NCI-H1105 treated with DMSO at 0.1 percent for 48 hours (cell line): ENCODE measurements around the gene MMP11.

ENCODE experiments used
- DNase-seq: peaks from one replicate; lab custom pipeline; 2025; lab: John Stamatoyannopoulos, UW

MMP11 gene

GRCh38 chr22:23759566-23759965 is 13.1 kb upstream of the MMP11 start:
- no peak for DNase-seq

DNA sequence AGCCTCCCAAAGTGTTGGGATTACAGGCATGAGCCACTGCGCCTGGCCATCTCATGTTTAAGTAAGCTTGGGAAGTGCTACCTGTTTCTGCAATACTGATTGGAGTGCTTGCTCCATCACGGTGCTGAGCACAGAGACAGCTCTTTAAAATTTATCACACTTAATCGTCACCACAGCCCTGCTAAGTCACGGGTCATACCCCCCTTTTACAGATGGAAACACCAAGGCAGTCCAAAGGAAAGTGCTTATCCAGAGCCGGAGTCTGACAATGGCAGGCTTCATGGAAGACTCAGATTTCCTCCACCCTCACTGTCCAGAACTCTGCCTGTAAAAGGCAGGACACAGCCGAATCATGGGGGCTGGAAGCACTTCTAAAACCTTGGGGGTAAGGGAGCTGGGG is 12.6 kb upstream of the MMP11 start:
- DNase-seq: no peak

GRCh38 chr22:23762842-23763578 is 9.6 kb upstream of the MMP11 start, which contains the start of gene C22orf15:
C22orf15 (plus strand) TSS chr22:23762990; CDS start chr22:23763307, 317 bp downstream.
- DNase-seq: no peak

DNA sequence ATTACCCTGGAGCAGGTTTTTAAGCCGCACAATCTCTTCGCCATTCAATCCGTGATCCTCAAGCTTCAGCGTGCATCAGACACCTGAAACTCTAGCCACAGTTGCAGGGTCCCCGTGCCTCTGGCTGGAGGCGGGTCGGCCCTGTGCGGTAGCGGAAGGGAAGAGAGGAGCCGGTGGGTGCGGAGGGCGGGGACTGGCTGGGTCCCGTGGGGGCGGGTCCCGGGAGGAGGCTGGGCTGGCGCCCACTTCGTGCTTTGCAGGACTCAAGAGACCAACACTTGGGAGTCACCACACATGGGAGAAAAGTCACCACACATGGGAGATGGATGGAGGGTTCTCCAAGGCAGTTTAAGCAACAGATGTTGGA is 9.1 kb upstream of the MMP11 start:
- no peak for DNase-seq

DNA sequence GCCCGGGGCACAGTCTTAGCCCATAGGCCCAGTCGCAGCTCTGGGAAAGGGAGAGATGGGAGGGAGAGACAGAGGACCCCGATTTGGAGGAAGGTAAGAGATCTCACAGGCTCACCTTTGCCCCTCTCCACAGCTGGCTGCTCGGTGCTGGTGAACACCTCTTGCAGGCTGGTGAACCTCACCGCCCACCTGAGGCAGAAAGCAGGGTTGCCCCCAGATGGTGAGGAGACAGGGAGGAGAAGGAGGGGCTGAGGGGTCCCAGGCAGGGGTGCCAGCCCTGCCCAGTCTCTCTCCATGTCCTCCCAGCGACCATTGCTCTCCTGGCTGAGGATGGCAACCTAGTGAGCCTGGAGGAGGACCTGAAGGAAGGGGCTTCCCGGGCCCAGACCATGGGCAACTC is 8.7 kb upstream of the MMP11 start:
- no peak for DNase-seq

- no peak for DNase-seq
Observed at GRCh38 chr22:23764899-23765881, 7.5 kb upstream of the MMP11 start.

- DNase-seq: no peak
Observed at GRCh38 chr22:23767303-23767672, 5.4 kb upstream of the MMP11 start.

GRCh38 chr22:23767673-23768548 is 4.7 kb upstream of the MMP11 start, which contains the start of gene CHCHD10:
CHCHD10 (minus strand) TSS chr22:23767972; CDS start chr22:23767874, 98 bp downstream.
- peak; percentile 63 for DNase-seq

DNA sequence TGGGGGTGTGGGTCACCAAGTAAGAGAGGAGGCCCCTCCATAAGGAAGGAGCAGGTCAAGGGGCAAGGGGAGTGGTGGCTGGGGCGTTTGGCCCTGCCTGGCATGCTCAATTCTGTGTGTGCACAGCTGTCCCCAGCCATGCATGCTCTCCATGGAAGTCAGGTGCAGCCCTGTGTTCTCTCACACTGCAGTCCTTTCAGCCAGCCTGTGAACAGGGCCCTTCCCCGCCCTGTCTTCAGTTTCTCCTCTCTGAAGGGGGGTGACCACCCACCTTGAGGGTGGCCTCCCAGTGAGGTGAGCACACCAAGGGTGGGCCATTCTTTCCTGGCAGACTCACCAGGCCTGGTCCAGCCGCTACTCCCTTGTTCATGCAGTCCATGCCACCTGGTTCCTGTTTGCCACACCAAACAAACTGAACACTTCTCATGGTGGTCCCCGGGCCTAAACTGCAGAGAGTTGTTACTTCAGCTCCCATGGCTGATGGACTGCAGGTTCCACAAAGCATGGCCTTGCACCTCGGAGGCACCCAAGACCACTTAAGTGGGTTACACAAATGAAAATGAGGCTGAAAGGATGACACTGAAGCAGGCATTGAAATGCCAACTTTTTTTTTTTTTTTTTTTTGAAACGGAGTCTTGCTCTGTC is 3.2 kb upstream of the MMP11 start:
- DNase-seq: no peak

GRCh38 chr22:23772315-23772648 is 367 bp upstream of the MMP11 start:
- DNase-seq: no peak

GRCh38 chr22:23773483-23774113 is 949 bp downstream of the MMP11 start:
- no peak for DNase-seq

- DNase-seq: no peak
Observed at GRCh38 chr22:23774114-23774921, 1.7 kb downstream of the MMP11 start.

DNA sequence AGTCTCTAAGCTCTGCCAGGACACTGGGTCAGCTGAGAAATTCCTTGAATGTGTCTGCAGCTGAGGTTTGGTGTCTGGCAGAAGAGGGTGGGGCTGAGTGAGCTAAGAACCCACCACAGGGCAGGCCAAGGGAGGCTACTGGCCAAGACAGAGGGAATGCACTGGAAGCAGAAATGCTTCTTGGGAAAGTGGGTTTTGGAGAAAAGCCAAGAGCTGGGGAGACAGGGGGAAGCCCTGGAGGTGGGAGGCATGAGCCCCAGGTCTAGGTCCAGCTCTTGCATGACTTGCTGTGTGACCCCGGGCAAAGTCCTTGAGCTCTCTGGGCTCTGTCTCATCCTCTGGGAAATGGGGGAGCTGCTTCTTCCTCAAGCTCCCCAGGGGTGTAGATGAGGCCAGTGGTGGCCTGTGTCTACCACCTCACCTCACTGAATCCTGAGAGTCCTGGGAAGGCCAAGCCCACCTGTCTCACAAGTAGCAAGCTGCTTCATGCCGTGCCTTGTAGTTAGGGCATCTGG is 2.3 kb downstream of the MMP11 start:
- no peak for DNase-seq

DNA sequence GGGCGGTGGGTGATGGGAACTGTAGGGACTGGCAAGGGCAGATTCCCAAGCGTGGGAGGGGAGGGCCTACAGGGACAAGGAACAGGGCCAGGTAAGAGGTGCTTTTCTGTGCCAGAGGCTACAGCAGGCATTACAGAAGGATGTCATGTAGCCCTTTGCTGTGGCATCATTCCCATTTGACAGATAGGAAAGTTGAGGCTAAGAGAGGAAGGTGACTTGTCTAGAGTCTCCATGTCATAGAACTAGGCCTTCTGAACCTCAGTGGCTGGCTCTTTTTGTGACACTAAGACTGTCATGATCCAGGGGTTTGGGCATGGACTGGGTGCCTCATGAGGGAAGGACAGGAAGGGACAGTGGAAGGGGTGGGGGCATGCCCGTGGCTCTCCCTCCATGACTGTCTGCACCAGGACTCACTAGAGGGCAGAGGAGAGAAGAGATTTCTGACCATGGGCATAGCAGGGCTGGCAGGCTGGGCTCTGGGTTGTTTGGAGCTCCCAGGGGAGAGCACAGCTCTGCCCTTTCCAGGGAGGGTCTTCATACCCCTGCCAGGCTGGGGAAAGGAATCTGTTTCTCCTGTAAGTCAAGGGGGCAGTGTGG is 3.2 kb downstream of the MMP11 start:
- no peak for DNase-seq

GRCh38 chr22:23777776-23778576 is 5.3 kb downstream of the MMP11 start:
- DNase-seq: peak; percentile 1

DNA sequence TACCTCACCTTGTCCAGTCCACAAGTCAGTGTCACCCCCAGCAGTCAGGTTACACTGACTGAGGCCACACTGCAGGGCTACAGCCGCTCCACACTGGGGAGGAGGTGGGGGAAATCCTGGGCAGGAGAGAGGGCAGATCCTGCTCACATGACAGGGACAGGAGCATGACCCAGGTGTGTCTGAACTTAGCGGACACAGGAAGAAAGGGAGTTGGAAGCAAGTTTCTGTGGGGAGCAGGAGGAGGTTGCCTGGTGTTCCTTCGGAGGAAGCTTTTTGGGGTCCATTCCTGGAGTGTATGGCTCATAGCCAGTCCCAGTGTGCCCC is 5.9 kb downstream of the MMP11 start:
- no peak for DNase-seq

DNA sequence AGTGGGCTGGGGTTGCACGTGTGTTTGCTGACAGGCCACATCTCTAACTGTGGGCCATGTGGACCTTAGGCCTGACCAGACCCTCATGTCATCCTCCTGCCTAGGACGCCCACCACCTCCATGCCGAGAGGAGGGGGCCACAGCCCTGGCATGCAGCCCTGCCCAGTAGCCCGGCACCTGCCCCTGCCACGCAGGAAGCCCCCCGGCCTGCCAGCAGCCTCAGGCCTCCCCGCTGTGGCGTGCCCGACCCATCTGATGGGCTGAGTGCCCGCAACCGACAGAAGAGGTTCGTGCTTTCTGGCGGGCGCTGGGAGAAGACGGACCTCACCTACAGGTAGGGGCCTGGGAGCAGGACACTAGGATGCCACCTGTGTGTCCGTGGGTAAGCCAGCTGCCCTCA is 6.4 kb downstream of the MMP11 start:
- DNase-seq: no peak

DNA sequence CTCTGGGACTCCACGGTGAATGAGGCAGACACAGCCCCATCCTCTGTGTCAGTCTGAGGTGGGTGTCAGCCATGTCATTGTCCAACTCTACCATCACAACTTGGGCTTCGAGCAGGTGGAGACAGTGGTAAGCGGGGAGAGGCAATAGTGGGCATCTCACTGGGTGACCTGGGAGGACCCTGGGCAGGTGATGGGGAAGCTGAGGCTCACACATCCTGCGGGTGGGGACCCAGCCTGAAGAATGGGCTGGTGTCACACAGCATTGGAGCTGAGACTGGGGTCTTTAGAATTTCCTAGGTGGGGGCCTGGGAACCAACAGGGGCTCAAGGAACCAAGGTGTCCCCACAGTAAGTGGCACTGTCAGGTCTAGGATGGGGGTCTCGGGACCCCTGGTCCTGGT is 7.1 kb downstream of the MMP11 start:
- DNase-seq: no peak

DNA sequence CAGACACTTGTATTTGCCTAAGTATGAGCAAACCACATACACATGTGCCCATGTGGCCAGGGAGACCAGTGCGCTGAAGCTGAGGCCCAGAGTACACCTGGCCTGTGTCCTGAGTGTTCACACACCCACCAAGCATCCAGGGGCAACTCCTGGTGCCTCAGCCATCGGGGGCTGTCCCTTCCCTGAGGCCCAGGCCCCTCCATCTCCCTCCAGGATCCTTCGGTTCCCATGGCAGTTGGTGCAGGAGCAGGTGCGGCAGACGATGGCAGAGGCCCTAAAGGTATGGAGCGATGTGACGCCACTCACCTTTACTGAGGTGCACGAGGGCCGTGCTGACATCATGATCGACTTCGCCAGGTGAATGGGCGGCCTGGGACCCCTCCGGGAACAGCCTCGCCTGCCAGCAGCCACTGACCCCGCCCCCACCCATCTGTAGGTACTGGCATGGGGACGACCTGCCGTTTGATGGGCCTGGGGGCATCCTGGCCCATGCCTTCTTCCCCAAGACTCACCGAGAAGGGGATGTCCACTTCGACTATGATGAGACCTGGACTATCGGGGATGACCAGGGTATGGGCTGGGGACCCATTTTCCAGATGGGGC is 7.6 kb downstream of the MMP11 start:
- DNase-seq: no peak
